Stimulated activated CD4-positive, alpha-beta T cell treated with anti-CD3 and anti-CD28 coated beads, TNF-alpha, amount 100 ng/mL, for 24 hours (primary cell): Measurements from ENCODE around the gene RBM20.

Source experiments
- DNase-seq, 3 experiments: peaks; one replicate each; pipeline ENCODE4 v3.0.0-alpha.2; 2020; ENCODE audit warnings: low read depth in 3 of 3

Gene RBM20

GRCh38 chr10:110834629-110835301 is 190.6 kb downstream of the RBM20 start:
- DNase-seq = no peak

DNA sequence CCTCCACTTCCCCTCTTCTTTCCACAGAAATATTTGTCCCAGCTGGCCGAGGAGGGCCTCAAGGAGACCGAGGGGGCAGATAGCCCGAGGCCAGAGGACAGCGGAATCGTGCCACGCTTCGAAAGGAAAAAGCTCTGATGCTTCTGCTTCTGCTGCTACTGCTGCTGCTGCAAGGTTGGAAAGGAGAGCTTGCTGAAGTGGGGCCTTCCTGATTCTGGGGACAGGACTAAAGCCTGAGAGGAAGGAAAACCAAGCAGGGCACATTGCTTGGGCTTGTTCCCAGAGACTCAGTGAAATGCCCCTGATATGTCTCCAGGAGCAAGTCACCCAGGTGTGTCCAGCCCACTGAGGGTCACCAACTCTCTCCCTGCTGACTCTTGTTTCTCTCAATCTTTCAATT is 191.7 kb downstream of the RBM20 start:
- no peak for DNase-seq

GRCh38 chr10:110836706-110837105 is 192.6 kb downstream of the RBM20 start:
- no peak for DNase-seq

GRCh38 chr10:110837418-110838171 is 193.5 kb downstream of the RBM20 start:
- DNase-seq = no peak

- no peak for DNase-seq
Observed at GRCh38 chr10:110840225-110840922, 196.2 kb downstream of the RBM20 start.

DNA sequence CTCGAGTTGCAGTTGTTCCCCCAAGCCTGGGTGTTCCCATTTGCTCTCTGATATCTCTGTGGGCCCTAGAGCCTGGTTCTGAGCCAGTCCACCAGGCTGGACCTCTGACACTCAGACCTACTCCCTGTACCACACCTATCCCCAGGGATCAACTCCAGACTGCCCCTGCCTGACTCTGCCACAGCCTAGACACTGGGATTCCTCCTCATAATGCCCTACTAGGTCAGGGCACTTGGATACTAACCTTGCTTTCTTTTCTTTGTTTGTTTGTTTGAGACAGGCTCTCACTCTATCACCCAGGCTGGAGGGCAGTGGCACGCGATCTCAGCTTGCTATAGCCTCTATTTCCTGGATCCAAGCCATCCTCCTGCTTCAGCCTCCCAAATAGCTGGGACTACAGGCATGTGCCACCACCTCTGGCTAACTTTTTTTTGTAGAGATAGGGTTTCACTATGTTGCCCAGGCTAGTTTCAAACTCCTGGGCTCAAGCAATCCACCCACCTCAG is 196.8 kb downstream of the RBM20 start:
- DNase-seq = no peak

DNA sequence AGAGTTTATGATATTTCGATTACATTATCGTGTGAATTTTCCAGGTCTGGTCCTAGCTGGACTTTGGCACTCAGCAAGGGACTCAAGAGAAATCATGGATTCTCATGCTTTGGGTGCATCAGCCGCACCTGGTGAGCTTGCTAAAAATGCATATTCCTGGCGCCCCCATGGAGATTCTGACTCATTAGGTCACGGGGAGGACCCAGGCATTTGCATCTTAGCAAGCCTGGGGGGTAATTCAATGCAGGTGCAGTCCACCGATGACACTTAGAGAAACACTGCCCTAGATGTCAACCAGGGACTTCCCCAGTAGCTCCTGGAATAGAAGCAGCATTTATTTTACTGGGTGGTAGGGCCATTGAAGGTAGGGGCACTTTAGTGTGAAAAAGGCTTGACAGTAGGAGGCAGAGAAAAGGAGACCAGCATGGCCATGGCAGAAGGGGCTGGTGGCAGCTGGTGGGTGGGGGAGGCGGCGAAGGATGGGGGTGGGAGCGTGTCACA is 197.7 kb downstream of the RBM20 start:
- no peak for DNase-seq

GRCh38 chr10:110842326-110842904 is 198.3 kb downstream of the RBM20 start:
- no peak for DNase-seq

- DNase-seq = no peak
Observed at GRCh38 chr10:110843031-110843430, 198.9 kb downstream of the RBM20 start.

DNA sequence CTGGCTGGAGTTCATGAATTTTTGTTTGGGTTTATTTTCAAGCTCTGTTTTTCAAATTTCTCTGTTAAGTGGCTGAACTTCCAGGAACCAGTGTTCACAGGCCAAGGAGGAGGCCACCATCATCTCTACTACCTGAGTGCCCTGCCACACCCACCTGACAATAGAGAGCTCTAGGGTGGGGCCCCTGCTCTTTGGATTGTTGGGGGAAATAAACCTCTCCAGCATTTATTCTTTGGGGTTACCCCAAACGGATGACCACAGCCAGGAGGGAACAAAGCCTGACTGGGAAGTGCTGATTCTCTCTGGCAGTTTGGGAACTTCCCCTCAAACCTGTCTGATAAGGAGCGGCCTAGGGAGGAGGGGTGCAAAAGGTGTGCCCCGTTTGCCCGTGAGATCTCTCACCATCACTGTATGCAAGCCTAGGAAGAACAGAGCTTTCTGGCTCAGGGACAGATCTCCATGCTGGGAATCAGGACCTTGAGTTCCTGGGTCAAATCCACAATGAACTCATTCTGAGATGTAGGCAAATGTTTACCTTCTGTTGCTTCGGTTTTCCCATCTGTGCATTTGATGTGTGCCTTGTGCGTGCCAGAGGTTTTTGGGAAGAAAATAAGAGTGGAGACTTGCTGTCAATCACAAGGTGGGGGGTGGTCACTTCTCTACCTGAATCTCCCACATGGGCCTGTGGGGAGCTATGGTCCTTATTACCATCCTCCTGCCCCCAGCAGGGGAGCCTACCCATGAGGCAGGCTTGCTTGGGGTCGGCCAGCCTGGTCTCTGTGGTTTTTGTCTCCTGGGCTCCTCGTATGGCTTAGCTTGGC is 199.9 kb downstream of the RBM20 start:
- no peak for DNase-seq

GRCh38 chr10:110844617-110844881 is 200.4 kb downstream of the RBM20 start:
- DNase-seq = no peak

GRCh38 chr10:110845192-110845755 is 201.1 kb downstream of the RBM20 start:
- DNase-seq = no peak

GRCh38 chr10:110845756-110846620 is 201.9 kb downstream of the RBM20 start:
- DNase-seq = no peak

DNA sequence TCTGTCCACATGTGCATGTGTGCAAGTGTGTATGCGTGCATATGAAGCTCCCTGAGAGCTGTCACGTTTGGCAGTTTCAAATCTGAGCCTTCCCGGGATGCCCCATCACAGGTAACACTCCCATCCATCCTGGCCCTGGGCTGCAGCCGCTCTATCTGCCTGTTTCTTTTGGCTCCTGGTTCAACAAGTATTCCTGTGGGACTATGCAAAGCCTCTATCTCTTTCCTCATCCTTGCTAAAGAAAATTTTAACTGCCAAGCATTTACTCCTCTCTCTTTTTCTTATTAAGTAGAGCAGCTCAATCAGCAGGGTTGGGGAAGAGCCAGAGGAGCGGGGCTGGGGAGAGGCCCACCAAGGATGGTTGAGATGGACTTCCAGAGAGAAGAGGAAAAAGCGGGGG is 203.2 kb downstream of the RBM20 start:
- DNase-seq = no peak

DNA sequence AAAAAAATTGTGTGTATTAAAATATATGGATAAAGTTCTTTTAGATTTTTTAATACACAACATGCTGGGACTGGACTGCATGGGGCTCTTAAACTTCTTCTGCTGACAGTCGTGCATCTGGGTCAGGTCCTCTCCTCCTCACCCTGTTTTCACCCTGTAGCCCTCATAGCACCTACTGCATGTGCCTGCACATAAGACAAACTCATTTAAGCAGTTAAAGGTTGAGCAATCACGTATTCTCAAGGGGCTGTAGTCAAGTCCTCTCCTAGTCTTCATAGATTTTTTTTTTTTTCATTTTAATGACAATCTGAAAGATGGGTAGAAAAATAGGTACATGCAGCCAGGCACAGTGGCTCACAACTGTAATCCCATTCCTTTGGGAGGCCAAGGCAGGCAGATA is 204.0 kb downstream of the RBM20 start:
- no peak for DNase-seq

DNA sequence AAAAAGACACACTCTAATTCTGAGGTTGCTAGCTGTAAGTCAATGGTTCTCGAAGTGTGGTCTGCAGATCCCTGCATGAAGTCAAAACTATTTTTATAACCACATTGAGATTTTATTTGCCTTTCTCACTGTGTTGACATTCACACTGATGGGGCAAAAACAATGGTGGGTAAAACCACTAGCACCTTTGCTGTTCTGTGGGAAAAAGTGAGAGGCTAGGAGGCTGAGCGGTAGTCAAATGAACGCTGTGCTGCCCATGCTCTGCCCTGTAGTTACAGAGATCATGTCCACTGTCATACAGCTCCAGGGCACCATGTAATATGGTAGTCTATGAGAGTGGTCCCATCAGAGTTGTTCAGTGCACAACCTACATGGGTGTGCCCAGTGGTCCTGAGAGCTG is 206.0 kb downstream of the RBM20 start:
- DNase-seq = no peak

DNA sequence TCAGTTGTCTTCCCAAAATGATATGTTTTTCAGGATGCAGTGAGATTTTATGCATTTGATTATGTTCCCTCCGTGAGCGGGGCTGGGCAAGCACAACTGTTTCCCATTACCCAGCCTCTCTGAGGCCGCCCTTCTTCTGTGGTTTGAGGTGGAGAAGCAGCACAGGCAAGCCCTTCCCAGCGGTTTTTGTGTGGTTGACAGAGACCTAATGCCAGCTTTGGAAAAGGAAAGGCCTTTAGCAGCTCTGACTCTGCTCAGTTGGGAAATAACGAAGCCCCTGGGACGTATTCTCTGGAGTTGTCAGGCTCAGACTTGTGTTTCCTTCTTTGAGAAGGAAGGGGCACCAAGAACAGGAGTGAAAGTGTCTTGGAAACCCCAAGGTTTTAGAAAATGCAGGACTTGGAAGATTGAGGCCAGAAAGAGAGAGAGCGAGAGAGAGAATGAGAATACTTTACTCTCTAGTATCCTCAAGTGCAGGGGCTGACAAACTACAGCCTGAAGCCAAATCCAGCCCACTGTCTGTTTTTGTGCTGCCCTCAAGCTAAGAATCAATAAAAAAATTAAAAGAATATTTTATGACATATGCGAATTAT is 207.0 kb downstream of the RBM20 start:
- DNase-seq = no peak

DNA sequence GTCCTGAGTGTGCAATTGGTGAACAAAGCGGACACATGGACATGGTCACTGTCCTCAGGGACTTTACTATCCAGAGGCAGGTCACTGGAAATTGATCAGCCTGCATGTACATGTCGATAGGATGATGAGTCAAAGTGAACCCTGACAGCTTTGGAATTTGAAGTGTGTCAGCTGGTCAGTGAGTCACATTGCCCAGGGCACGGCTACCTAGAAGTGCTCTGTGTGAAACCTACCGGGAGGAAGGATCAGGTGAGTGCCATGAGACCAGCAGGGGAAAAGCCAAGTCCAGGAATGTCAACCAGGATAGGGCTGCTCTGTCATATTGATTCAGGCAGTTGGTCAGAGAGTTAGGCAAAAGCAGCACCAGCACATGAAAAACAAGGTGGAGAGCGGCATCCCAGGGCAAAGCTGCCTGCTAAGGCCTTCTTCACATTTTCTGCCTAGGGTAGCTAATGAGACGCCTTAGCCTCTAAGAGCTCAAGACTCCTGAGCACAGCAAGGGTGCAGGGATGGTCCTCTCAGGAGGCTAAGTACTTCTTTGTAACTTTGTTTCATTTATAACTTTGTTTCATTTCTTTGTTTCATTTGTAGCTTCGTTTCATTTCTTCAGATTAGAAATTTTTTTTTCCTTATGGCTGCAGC is 208.2 kb downstream of the RBM20 start:
- DNase-seq = peak in 1 of 3 experiments; percentile 44

DNA sequence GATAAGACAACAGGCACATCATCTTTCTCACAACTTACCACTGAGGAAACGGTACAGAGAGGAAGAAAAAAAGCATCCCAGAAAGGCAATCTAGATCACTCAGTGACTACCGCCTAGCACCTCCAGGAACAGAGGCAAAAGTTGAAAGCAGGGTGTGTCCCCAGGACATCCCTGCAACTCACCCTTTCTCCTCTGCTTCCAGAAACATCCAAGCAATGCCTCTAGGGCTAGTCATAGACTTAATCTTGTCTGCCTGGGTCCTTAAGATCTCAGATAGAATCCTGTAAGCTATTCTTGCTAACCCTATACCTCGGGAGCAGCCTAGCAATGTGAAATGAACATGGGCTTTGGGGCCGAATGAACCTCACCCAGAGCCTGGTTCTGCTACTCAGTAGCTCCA is 208.8 kb downstream of the RBM20 start:
- DNase-seq = no peak
